Astrocyte of the hippocampus (primary cell): ENCODE data around the gene SMG7.

Experiments used
- DNase-seq: peaks from one replicate; pipeline ENCODE4 v3.0.0; 2011; ENCODE audit warnings: low read depth, low spot score

SMG7 gene

DNA sequence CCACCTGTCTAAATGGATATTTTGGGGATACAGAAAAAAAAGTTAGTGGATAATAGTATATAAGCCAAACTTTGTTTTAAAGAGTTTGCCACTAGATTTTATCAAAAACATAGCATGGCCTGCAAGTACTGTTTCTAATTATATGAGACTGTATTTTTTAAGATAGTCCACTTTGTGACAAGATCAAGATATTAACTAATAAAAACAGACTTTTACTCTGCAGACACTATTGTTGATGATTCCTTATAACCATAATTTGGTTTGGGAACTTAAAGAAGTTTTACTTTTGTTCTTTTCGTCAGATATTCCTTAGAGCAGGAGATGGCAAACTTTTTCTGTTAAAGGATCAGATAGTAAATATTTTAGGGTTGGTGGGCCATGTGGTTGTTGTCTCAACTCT is 36.4 kb downstream of the SMG7 start:
- no peak for DNase-seq

GRCh38 chr1:183512450-183512849 is 40.2 kb downstream of the SMG7 start:
- no peak for DNase-seq

DNA sequence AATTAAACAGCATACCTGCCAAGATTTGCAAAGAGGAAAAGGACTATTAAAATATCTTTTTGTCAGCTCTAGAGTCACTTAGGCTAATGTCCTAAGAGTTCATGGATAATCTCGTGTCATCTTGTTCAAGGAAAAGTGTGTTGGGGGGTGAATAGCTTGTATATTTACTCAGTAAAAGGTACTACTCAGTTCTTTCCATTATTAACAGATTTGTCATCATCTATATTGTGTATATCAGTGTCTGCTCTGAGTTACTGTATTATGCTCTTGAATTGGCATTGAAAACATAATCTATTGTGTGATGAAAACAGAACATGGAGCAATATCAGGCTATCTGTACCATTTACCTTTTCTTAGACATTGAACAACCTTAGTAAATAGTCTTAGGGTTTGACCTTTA is 41.9 kb downstream of the SMG7 start:
- no peak for DNase-seq

DNA sequence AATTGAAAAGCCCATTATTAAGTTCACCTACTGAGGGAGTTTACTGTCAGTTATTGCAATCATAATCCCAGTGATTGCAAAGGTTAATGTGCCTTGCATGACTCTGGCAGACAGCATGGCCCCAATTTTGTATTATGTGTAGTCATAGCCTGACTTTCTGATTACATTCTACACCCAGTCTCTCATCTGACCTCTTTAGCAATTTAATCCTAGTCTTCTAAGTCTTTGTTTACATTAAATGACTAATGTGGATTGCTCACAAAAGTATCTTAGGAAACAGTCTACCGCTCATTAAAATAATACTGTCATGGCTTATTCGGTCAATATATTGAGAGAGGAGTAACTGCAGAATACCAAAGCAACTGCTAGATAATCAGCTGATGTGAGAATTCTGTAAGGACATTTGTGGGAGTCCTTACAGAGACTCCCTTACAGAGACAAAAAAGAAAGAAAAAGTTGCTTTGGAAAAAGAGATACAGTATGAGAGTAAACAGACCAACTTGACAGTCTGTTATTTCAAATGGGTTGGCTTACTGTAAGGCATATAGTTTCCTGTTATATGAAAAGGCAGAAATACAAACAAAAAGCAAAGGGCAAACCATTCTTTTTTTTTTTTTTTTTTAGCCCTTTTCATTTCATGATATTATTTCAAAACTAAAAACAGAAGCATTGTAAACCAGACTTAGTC is 42.8 kb downstream of the SMG7 start:
- peak; percentile 34 for DNase-seq

DNA sequence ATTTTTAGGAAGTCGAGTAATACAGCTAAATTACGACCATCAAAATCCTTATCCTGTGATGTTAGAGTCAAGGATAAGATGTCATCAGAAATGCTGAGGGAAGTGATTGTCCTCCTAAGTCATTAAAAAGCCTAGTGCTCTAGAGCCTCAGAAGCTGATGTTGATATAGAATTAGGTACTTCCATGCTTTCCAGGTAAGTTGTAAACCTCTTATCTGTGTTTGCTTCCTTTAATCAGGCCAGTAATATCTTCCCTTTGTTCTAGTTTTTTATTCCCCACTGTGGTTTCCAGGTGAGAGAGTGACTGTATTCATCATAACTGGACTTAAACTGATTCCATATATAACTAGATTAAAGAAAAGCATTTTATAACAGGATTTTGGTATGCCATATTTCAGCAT is 44.4 kb downstream of the SMG7 start:
- DNase-seq, result no peak

GRCh38 chr1:183517401-183517800 is 45.1 kb downstream of the SMG7 start:
- no peak for DNase-seq

GRCh38 chr1:183520379-183520778 is 48.1 kb downstream of the SMG7 start:
- no peak for DNase-seq

- DNase-seq, result no peak
Measured at GRCh38 chr1:183522104-183522503, 49.8 kb downstream of the SMG7 start.

GRCh38 chr1:183528577-183528976 is 56.3 kb downstream of the SMG7 start:
- DNase-seq, result no peak

DNA sequence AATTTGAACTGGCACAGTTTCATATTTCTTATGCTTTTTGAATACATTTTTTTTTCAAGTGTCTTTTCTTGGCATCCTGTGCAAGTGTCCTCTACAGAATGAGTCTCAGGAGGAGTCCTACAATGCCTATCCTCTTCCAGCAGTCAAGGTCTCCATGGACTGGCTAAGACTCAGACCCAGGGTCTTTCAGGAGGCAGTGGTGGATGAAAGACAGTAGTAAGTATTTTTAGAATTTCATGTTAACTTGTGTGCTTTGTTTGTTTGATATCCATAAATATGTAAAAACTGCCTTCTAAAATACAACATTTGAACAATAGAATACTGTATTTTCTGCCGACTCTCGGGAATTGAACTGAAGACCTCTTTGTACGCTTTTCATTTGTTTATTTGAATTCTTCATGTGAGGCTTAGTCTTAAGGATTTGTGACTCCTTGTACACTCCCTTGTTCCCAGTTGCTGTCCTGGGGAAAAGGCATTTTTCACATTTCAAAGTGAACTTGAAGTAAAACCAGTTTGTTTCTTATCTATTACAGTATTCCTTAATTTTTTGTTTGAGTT is 61.4 kb downstream of the SMG7 start:
- no peak for DNase-seq

GRCh38 chr1:183537405-183537804 is 65.1 kb downstream of the SMG7 start:
- DNase-seq, result no peak

- peak; percentile 74 for DNase-seq
Measured at GRCh38 chr1:183543619-183544204, 71.4 kb downstream of the SMG7 start.

DNA sequence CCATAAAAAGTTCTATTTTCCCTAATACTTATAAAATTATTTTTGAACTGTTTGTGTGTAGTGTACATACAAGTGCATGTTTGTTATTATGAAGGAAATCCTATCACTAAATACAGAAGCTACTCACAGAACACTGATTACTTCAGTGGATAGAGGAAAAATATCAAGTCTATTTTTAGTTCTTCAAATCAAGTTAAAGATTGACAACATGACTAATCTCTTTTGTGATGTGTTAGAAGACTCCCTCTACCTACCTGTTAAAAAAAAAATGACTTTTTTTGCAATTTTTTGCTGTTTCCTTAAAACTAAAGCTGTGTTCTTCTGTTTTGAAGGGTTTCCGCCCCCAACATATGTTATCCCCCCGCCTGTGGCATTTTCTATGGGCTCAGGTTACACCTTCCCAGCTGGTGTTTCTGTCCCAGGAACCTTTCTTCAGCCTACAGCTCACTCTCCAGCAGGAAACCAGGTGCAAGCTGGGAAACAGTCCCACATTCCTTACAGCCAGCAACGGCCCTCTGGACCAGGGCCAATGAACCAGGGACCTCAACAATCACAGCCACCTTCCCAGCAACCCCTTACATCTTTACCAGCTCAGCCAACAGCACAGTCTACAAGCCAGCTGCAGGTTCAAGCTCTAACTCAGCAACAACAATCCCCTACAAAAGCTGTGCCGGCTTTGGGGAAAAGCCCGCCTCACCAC is 72.4 kb downstream of the SMG7 start:
- DNase-seq, result peak; percentile 26

DNA sequence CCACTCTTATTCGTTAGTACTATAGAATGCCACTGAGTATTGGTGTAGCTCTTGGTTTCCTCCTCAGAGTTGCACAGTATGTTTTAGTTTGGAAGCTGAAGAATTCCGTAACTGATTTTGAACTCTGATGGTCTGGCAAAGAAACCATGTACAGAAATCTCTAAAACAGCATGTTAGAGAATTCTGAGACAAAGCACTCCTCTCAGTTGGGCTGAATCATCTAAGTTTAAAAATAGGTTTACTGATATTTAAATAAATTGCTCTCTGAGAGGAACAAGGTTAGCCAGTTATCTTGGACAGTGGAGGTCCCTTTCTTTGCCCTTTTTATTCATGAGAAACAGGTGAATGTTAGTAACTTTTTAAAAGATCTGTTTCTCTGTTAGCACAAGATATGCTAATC is 74.1 kb downstream of the SMG7 start:
- DNase-seq, result no peak

GRCh38 chr1:183548116-183548515 is 75.8 kb downstream of the SMG7 start:
- no peak for DNase-seq

DNA sequence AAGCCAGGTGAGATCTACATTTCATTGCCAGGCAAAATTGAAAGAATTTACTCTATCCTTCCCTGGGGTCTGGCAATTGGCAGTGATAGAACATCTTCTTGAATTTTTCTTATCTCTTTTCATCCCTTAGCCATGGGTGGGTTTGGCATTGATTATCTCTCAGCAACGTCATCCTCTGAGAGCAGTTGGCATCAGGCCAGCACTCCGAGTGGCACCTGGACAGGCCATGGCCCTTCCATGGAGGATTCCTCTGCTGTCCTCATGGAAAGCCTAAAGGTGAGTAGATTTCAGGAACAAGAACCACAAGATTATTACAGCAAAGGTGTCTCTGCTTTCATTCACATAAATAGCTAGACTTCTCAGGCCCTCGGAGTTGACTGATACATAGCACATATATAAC is 78.6 kb downstream of the SMG7 start:
- no peak for DNase-seq

DNA sequence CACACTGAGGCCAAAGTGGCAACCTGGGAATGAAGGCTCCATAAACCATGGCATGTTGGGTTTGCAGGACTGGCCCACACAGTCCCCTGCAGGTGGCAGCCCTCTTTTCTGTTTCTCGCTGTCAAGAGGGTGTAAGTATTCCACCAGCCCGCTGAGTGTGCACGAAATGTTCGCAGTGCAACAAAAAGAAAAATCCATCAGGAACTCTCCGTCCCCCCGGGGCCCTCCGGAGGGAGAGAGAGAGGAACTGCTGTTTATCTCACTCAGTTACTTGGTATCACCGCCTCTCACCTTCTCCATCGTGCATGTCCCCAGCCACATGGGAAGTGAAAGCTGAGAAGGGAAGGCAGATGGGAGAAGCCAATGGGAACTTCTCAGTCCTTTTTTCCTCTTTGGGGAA is 79.6 kb downstream of the SMG7 start:
- no peak for DNase-seq

GRCh38 chr1:183552441-183552840 is 80.1 kb downstream of the SMG7 start:
- no peak for DNase-seq

- DNase-seq, result no peak
Measured at GRCh38 chr1:183552891-183553290, 80.6 kb downstream of the SMG7 start.

- no peak for DNase-seq
Measured at GRCh38 chr1:183553331-183553730, 81.0 kb downstream of the SMG7 start.

DNA sequence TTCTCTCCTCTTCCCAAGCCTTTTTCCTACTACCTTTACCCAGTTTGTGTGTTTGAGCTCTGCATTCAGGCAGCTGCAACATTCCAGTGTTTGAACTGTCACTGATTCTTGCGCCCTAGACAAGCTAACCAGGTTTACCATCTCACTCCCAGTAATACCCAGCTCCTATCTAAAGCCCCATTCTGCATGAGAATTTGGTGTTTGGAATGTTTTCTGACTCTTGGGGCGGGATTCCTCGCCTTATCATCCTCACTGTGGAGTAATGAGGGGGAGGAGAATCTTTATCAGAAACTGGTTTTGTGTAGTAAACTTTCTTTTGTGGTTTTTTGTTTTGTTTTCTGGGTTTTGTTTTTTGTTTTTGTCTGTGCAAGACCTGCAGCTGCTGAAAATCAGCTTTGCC is 81.5 kb downstream of the SMG7 start:
- DNase-seq, result no peak

- no peak for DNase-seq
Measured at GRCh38 chr1:183554577-183554976, 82.3 kb downstream of the SMG7 start.

GRCh38 chr1:183559061-183559460 is 86.8 kb downstream of the SMG7 start:
- DNase-seq, result no peak
